DOHH2 (cell line): ENCODE data around the gene TTC28.

Source experiments
- H3F3A ChIP-seq: fragments of 200-600 bp; sonication (generic), shearing (Covaris generic); 2 replicates; pipeline ENCODE4 v1.6.0; 2016; ENCODE audit warnings: antibody characterized with exemption, mild to moderate bottlenecking; ENCODE audit not compliant: control insufficient read depth, insufficient read depth
- H3K27ac ChIP-seq: fragments of 200-600 bp; sonication (generic); 2 replicates; pipeline ENCODE4 v1.5.1; 2014; ENCODE audit warnings: low read depth, mild to moderate bottlenecking, low read length, moderate library complexity
- H3K27me3 ChIP-seq: fragments of 200-600 bp; sonication (generic); 2 replicates; pipeline ENCODE4 v1.6.1; 2014; ENCODE audit warnings: mild to moderate bottlenecking, low read length, mixed read lengths; ENCODE audit not compliant: control insufficient read depth
- H3K36me3 ChIP-seq: fragments of 200-600 bp; sonication (generic); 2 replicates; pipeline ENCODE4 v1.6.1; 2014; ENCODE audit warnings: mild to moderate bottlenecking, low read length, moderate library complexity, mixed read lengths; ENCODE audit not compliant: control insufficient read depth
- H3K4me1 ChIP-seq: fragments of 200-600 bp; sonication (generic); 2 replicates; pipeline ENCODE4 v1.6.1; 2014; ENCODE audit warnings: mild to moderate bottlenecking, low read length, mixed read lengths; ENCODE audit not compliant: control insufficient read depth
- H3K4me2 ChIP-seq: fragments of 200-600 bp; sonication (generic); 2 replicates; pipeline ENCODE4 v1.6.0; 2014; ENCODE audit warnings: mild to moderate bottlenecking, low read length, moderate library complexity
- H3K4me3 ChIP-seq: fragments of 200-600 bp; sonication (generic); 2 replicates; pipeline ENCODE4 v1.5.1; 2014; ENCODE audit warnings: mild to moderate bottlenecking, low read length, mixed read lengths
- H3K79me2 ChIP-seq: fragments of 200-600 bp; sonication (generic); 2 replicates; pipeline ENCODE4 v1.6.1; 2014; ENCODE audit warnings: mild to moderate bottlenecking, low read length, mixed read lengths; ENCODE audit not compliant: control insufficient read depth
- H3K9me2 ChIP-seq: fragments of 200-600 bp; sonication (generic); replicated peaks from 2 replicates; pipeline ENCODE4 v1.6.1; 2014; ENCODE audit warnings: mild to moderate bottlenecking, low read length, mixed read lengths; ENCODE audit not compliant: control insufficient read depth
- H3K9me3 ChIP-seq: fragments of 200-600 bp; sonication (generic); 2 replicates; pipeline ENCODE4 v1.6.1; 2014; ENCODE audit warnings: antibody characterized with exemption, low read length, mixed read lengths; ENCODE audit not compliant: control insufficient read depth, insufficient read depth
- H4K20me1 ChIP-seq: fragments of 200-600 bp; sonication (generic); 2 replicates; pipeline ENCODE4 v1.6.0; 2014; ENCODE audit warnings: low read depth, mild to moderate bottlenecking, antibody characterized with exemption, low read length, moderate library complexity; ENCODE audit not compliant: control insufficient read depth, insufficient read depth
- CTCF ChIP-seq: fragments of 200-600 bp; sonication (generic); IDR thresholded peaks from one replicate; pipeline ENCODE4 v1.5.1; 2014; ENCODE audit warnings: antibody characterized with exemption, mild to moderate bottlenecking, low read depth, low read length; ENCODE audit not compliant: poor library complexity, severe bottlenecking
- EZH2phosphoT487 ChIP-seq: fragments of 200-600 bp; sonication (generic); IDR thresholded peaks from 2 replicates; pipeline ENCODE4 v1.6.1; 2017; ENCODE audit warnings: borderline replicate concordance, mild to moderate bottlenecking, antibody characterized with exemption, low read length, moderate library complexity, mixed read lengths

TTC28 gene

GRCh38 chr22:27996529-27996925, 683.1 kb downstream of the TTC28 start:
- Histone ChIP-seq H3K36me3 (no peaks in the 10 kb centered on the region), H3F3A (no peaks in the 10 kb centered on the region), H3K27me3 (no peaks in the 10 kb centered on the region), H3K4me3 (no peak overlapping the region), H4K20me1 (no peaks in the 10 kb centered on the region), H3K4me1 (peaks cover 8% of the 10 kb centered on the region; the same call in 1 of the 2 replicates), H3K9me3 (no peaks in the 10 kb centered on the region), H3K9me2 (no peaks in the 10 kb centered on the region), H3K79me2 (no peaks in the 10 kb centered on the region), H3K4me2 (no peak overlapping the region), H3K27ac (no peak overlapping the region)
- TF ChIP-seq EZH2phosphoT487, result no peak
- no peak for TF ChIP-seq CTCF

GRCh38 chr22:27995801-27996528, 683.7 kb downstream of the TTC28 start:
- Histone ChIP-seq H3K4me1 (peaks cover 10% of the 10 kb centered on the region; the same call in 1 of the 2 replicates), H3K27me3 (no peaks in the 10 kb centered on the region), H3K4me3 (no peak overlapping the region), H3K9me2 (no peaks in the 10 kb centered on the region), H3K79me2 (no peaks in the 10 kb centered on the region), H3K27ac (no peak overlapping the region), H4K20me1 (no peaks in the 10 kb centered on the region), H3K36me3 (no peaks in the 10 kb centered on the region), H3K4me2 (no peak overlapping the region), H3K9me3 (no peaks in the 10 kb centered on the region), H3F3A (no peaks in the 10 kb centered on the region)
- TF ChIP-seq EZH2phosphoT487 (no peak), CTCF (no peak)

- H4K20me1 ChIP-seq, result no peaks in the 10 kb centered on the region
- H3K27me3 ChIP-seq, result no peaks in the 10 kb centered on the region
- H3K79me2 ChIP-seq, result no peaks in the 10 kb centered on the region
- no peaks in the 10 kb centered on the region for H3F3A ChIP-seq
- H3K36me3 ChIP-seq, result no peaks in the 10 kb centered on the region
- no peak for TF ChIP-seq CTCF
- TF ChIP-seq EZH2phosphoT487, result no peak
- no peaks in the 10 kb centered on the region for H3K9me2 ChIP-seq
- H3K4me1 ChIP-seq, result peaks cover 10% of the 10 kb centered on the region; the same call in 1 of the 2 replicates
- no peak overlapping the region for H3K4me2 ChIP-seq
- H3K27ac ChIP-seq, result no peak overlapping the region
- no peak overlapping the region for H3K4me3 ChIP-seq
- H3K9me3 ChIP-seq, result no peaks in the 10 kb centered on the region
Measured at GRCh38 chr22:27994481-27995331, 684.9 kb downstream of the TTC28 start.
